ENCODE results near the gene ARL11.

The ARL11 gene

GRCh38 chr13:49649963-49650312 lies 21.6 kb downstream of the ARL11 start:
- ATAC-seq: no peak
- DNase-seq: no peak

- DNase-seq: no peak
- ATAC-seq: no peak
Observed at GRCh38 chr13:49651570-49652354, 23.5 kb downstream of the ARL11 start.

GRCh38 chr13:49652355-49653305 lies 24.3 kb downstream of the ARL11 start:
- ATAC-seq (peak; percentile 65), DNase-seq (peak; percentile 14)

- ATAC-seq (no peak), DNase-seq (no peak)
Observed at GRCh38 chr13:49653478-49653877, 25.2 kb downstream of the ARL11 start.

DNA sequence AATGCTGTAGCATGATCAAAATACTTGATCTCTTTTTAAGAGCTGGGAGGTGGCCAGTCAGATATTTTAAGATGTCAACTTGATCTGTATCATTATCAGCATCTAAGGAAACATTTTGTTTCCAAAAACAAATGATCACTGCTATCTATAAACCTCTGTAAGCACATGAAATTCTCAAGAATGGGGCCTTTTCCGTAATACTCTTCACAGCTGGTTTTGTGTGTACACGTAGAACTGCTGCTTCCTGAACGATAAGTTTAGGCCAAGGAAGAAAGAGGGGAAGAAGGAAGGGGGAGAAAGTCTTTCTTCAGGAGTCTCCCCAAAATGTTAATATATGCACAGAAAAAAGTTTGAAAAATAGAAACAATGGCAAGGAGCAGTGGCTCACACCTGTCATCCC lies 25.7 kb downstream of the ARL11 start:
- ATAC-seq (no peak), DNase-seq (no peak)

- ATAC-seq: no peak
- no peak for DNase-seq
Observed at GRCh38 chr13:49655906-49656305, 27.6 kb downstream of the ARL11 start.

DNA sequence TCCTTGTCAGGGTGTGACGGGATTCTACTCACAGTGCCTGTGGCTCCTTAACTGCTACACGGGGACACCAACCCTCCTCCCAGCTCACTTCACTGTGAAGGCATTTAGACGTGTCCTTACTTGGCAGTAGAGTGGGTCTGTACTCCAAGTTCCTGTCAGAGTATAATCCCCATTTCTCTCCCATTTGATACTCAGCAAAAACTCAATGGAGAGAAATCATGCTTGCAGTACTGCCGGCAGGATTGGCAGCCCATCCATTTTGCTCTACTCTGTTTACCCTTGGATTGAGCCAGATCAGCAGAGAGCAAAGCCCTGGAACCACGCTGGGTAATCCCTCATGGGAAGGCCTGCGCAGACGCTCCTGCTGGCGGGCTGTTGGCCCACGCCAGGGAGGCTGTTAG lies 28.9 kb downstream of the ARL11 start:
- no peak for DNase-seq
- no peak for ATAC-seq

GRCh38 chr13:49664606-49665005 lies 36.3 kb downstream of the ARL11 start:
- no peak for DNase-seq
- no peak for ATAC-seq

DNA sequence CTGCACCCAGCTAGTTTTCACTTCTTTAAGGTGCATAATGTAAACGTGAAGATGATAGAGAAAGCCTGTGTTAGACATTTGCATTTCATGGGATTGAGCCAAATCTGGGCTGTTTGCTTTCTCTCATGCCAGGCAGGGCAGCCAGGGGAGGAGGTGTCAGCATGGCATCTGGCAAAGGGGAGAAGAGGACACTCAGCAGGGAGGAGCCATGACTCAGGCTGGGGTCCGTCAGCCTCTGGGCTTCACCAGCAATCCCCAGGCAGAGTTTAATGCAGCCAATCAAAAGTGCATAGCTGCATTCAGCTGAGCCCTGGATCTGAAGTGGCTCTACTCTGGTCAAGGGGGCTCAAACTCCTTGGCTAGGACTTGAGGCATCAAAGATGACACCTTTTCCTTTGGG lies 39.5 kb downstream of the ARL11 start:
- no peak for DNase-seq
- no peak for ATAC-seq

GRCh38 chr13:49669735-49670309 lies 41.5 kb downstream of the ARL11 start:
- DNase-seq (peak; percentile 14), ATAC-seq (peak; percentile 57)

- DNase-seq (no peak), ATAC-seq (no peak)
Observed at GRCh38 chr13:49670828-49671227, 42.5 kb downstream of the ARL11 start.

DNA sequence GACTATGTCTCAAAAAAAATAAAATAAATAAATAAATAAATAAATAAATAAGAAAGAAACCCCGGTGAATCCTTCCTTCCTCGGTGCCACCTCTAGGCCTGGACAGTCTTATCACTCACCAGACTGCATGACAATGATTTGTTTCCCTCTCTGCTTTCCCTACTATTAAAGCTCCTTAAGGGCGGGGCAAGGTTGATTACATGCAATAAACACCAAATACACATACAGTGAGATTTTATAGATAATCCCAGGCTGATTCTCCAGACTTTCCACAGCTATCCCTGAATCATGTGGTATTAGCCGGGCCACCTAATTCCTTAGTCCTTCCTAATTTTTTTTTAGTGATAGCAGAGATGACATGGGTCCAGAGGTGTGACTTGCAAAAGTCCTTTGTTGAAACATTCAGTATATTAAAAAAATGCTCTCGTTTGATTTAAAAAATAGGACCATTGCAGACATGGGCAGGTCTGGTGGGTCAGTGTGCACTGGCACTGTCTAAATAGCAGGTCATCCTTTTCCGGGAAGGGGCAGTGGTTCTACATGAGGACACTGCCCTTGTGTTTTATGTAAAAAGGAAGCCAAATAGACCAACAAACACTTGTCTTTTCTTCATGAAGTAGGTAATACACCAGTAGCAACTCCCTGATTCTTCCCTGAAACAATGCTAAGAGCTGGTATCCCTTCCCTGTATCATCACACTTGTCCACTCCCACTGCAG lies 48.4 kb downstream of the ARL11 start:
- no peak for DNase-seq

GRCh38 chr13:49678191-49678914 lies 50.0 kb downstream of the ARL11 start:
- DNase-seq: no peak
- ATAC-seq: no peak

More for the DNA sequence above, 48.4 kb downstream of the ARL11 start:
- no peak for ATAC-seq

DNA sequence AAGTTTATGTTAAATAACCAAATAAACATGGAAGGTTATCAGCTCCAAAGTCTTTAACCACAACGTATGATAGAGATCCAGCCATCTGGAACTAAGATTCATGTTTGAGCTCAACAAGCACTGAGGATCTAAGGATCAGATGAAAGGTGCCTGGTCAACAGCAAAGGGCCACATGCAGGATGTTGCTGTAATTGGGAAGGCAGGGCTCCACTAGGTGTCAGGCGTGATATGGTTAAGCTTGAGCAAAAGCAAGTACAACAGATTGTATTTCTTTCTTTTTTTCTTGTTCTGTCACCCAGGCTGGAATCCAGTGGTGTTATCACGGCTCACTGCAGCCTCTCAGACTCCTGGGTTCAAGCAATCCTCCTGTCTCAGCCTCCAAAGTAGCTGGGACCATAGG lies 50.9 kb downstream of the ARL11 start:
- no peak for ATAC-seq
- DNase-seq: no peak

- no peak for ATAC-seq
- DNase-seq: no peak
Observed at GRCh38 chr13:49681842-49682435, 53.6 kb downstream of the ARL11 start.

Data from stimulated activated naive CD8-positive, alpha-beta T cell treated with anti-CD3 and anti-CD28 coated beads, Interleukin-15, Interleukin-2, amounts not matched to agents 100 U/mL and 50 U/mL, for 24 hours (primary cell).